BJ (cell line): ENCODE measurements around the gene EGFLAM. TPM values are rescaled to one million over a fixed set of nuclear protein-coding genes. Genes with fewer than 3 reads are reported as not detected.

Experiments used
- CTCF ChIA-PET: fragments of 350-600 bp; formaldehyde crosslinking; extraction: SDS; loops from one replicate; lab custom pipeline; 2021; ENCODE audit warnings: antibody characterized with exemption, inconsistent platforms; lab: Yijun Ruan, JAX
- POLR2A ChIA-PET: fragments of 300-600 bp; sonication (Branson Sonifier 250); formaldehyde crosslinking; extraction: SDS; loops from one replicate; lab custom pipeline; 2021; ENCODE audit warnings: antibody characterized with exemption; lab: Charles Lee
- DNase-seq: peaks from one replicate; pipeline ENCODE4 v3.0.0-alpha.2; 2011; ENCODE audit warnings: low read depth
- H3K27me3 ChIP-seq: 2 replicates; pipeline ENCODE4 v1.6.0; 2011; ENCODE audit warnings: low read length; ENCODE audit not compliant: control insufficient read depth, insufficient read depth
- H3K36me3 ChIP-seq: 2 replicates; pipeline ENCODE4 v1.5.1; 2011; ENCODE audit warnings: low read length; ENCODE audit not compliant: control insufficient read depth, insufficient read depth
- H3K4me3 ChIP-seq: 2 replicates; pipeline ENCODE4 v1.5.1; 2011; ENCODE audit warnings: low read depth, mild to moderate bottlenecking, control low read depth, low read length
- polyA plus RNA-seq: library from polyadenylated mRNA; depleted of rRNA; stranded (reverse); fragments of >200 nt; gene quantifications from 2 replicates; pipeline ENCODE4 v1.2.3, GENCODE V29; 2011
- TF ChIP-seq, protein P1 (sequence below): IDR thresholded peaks from 2 replicates; pipeline ENCODE4 v1.5.1; 2011; ENCODE audit warnings: low read depth, mild to moderate bottlenecking, control low read depth, inconsistent platforms, low read length, moderate library complexity; ENCODE audit not compliant: insufficient read depth

EGFLAM gene
- polyA plus RNA-seq, 1 experiment, result 3.9 TPM

DNA sequence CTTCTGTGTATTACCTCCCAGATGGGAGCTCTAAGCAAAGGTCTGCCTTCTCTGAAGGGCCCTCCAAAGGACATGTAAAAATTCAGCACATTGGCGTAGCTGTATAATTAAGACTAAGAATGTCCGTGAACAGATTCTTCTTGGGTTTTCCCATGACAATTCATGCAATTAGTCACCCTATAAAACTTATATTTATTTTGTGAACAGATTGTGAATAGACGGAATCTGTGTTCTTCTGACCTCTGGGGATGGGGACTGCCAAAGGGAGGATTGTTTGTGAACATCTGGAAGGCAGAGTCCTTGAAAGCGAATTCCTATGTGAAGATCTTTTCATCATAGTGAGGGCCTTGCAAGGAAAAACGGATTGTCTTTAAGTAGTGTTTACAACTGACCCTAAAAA, 111.3 kb downstream of the EGFLAM start:
- no peak overlapping the region for H3K4me3 ChIP-seq
- ChIA-PET POLR2A (no interaction called here), CTCF (interaction anchor here (0.7 to 1.3 kb wide), 3 partner anchors 21 to 104 kb away, joined by 3 to 4 read pairs (median 3); no protein-coding TSS in a partner anchor)
- no peaks in the 10 kb centered on the region for H3K36me3 ChIP-seq
- DNase-seq, result peak; percentile 69
- peaks cover 4% of the 10 kb centered on the region; the same call in 1 of the 2 replicates for H3K27me3 ChIP-seq
- TF ChIP-seq, protein P1, sequence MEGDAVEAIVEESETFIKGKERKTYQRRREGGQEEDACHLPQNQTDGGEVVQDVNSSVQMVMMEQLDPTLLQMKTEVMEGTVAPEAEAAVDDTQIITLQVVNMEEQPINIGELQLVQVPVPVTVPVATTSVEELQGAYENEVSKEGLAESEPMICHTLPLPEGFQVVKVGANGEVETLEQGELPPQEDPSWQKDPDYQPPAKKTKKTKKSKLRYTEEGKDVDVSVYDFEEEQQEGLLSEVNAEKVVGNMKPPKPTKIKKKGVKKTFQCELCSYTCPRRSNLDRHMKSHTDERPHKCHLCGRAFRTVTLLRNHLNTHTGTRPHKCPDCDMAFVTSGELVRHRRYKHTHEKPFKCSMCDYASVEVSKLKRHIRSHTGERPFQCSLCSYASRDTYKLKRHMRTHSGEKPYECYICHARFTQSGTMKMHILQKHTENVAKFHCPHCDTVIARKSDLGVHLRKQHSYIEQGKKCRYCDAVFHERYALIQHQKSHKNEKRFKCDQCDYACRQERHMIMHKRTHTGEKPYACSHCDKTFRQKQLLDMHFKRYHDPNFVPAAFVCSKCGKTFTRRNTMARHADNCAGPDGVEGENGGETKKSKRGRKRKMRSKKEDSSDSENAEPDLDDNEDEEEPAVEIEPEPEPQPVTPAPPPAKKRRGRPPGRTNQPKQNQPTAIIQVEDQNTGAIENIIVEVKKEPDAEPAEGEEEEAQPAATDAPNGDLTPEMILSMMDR, result no peak

DNA sequence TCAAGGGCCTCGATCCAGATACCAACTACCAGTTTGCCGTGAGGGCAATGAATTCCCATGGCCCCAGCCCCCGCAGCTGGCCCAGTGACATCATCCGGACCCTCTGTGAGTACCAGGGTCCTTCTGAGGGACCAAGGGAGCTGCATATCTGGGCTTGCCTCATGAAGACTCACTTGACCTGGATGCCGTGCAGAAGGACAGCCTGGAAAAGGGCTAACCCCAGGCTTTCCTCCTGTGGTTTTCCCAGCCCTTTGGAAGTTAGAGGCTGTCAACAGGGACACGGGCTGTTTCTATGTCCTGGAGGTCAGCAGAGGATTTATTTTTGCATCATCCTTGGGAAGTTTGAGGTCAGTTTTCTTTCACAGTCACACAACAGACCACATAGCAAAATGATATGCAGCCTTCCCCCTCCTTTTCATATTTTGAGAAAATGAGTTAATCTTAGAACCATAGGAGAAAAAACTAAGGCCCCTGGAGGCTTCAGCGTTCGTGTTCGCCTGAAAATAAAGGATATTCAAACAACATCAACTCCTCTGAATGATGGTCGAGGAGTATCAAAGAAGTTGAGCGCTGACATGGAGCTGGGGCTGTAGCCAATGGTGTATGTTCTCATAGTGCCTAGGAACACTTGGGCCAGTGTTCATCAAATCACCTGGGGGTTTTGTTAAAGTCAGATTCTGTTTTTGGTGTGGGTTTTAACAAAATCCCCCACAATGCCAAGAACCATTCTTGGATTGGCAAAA, 112.2 kb downstream of the EGFLAM start:
- Histone ChIP-seq H3K4me3 (no peak overlapping the region), H3K36me3 (no peaks in the 10 kb centered on the region), H3K27me3 (peaks cover 4% of the 10 kb centered on the region; the same call in 1 of the 2 replicates)
- DNase-seq, result no peak
- TF ChIP-seq, protein P1, result no peak
- CTCF ChIA-PET, result interaction anchor here (1.1 kb wide), 1 partner anchor 12 kb away, joined by 3 read pairs; no protein-coding TSS in a partner anchor
- POLR2A ChIA-PET, result no interaction called here

DNA sequence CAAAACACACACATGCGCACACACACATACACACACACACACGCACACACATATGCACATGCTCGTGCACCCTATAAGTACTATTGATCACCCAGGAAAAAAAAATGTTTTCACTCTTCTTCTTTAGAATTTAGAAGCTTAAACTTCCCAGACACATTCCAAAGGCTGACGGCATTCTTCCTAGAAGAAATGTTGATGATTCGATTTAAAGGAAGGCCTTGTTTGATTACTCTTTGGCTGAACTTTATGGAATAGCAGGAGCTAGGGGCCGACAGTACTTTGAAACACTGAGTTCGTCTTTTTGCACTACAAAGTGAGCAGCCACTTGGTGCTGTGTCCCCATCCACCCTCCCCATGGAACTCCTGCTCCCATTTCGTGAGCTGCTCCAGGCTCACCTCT, 113.2 kb downstream of the EGFLAM start:
- DNase-seq, result no peak
- CTCF ChIA-PET, result interaction anchor here (0.8 kb wide), 2 partner anchors 23 to 45 kb away, joined by 3 read pairs; no protein-coding TSS in a partner anchor
- TF ChIP-seq, protein P1, result no peak
- Histone ChIP-seq H3K36me3 (no peaks in the 10 kb centered on the region), H3K27me3 (peaks cover 6% of the 10 kb centered on the region), H3K4me3 (no peak overlapping the region)
- POLR2A ChIA-PET, result no interaction called here

DNA sequence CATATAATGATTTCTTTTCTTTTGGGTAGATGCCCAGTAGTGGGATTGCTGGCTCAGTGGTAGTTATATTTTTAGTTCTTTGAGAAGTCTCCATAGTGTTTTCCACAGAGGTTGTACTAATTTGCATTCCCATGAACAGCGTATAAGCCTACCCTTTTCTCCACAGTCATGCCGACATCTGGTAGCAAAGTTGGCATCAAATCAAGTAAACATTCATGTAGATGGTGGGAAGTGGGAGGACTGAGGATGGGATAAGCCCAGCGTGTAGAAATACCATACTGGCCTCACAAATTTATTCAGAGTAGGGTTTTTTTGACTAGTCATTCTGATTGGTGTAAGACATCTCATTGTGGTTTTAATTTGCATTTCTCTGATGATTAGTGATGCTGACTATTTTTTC, 115.4 kb downstream of the EGFLAM start:
- no peak for DNase-seq
- peaks cover 5% of the 10 kb centered on the region for H3K27me3 ChIP-seq
- TF ChIP-seq, protein P1, result no peak
- ChIA-PET CTCF (interaction anchor here (1.2 to 1.8 kb wide), 2 partner anchors 9 to 48 kb away, joined by 3 to 7 read pairs; no protein-coding TSS in a partner anchor), POLR2A (no interaction called here)
- no peaks in the 10 kb centered on the region for H3K36me3 ChIP-seq
- no peak overlapping the region for H3K4me3 ChIP-seq

DNA sequence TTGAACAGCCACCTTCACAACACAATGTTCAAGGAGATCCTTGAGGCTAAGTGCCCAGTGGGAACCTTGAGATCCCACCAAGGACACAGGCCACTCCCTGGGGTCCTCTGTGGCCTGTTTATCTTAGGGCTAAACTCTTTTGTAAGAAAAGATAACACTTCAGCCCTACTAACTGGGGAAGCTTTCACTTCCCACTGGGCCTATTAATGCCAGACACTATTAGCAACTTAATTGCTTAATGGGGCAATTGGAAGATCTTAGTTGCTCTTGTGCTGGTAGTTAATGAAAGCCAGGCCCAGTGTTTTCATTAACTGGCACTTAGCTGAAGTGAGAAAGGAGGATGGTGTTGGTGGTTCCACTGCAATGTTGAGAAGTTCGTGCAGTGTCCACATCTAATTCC, 117.1 kb downstream of the EGFLAM start:
- Histone ChIP-seq H3K36me3 (no peaks in the 10 kb centered on the region), H3K27me3 (peaks cover 9% of the 10 kb centered on the region), H3K4me3 (no peak overlapping the region)
- DNase-seq, result no peak
- ChIA-PET POLR2A (no interaction called here), CTCF (interaction anchor here (1.0 kb wide), 1 partner anchor 66 kb away, joined by 3 read pairs; no protein-coding TSS in a partner anchor)
- TF ChIP-seq, protein P1, result no peak
